GM12878 (cell line): ENCODE data around the gene ROM1. TPM values are rescaled to one million over a fixed set of nuclear protein-coding genes. Genes with fewer than 3 reads are reported as not detected.

Experiments used
- ATAC-seq: fragments of 200-7000 bp; cut with Tn5 transposase; 3 replicates; pipeline ENCODE4 v1.9.1; 2020; ENCODE audit warnings: mild to moderate bottlenecking, moderate library complexity
- BruUV-seq: library from RNA; stranded (reverse); fragments of 400-500 nt; replicated peaks from 2 replicates; lab custom pipeline; 2021; lab: Mats Ljungman, UMichigan
- CTCF ChIA-PET: fragments of 300-600 bp; sonication (Branson Sonifier 250); formaldehyde crosslinking; extraction: SDS; loops from one replicate; lab custom pipeline; 2021; ENCODE audit warnings: inconsistent platforms; lab: Yijun Ruan, JAX
- POLR2A ChIA-PET: fragments of 350-600 bp; formaldehyde crosslinking; extraction: SDS; loops from one replicate; lab custom pipeline; 2021; ENCODE audit warnings: inconsistent platforms; lab: Charles Lee
- RAD21 ChIA-PET: fragments of 300-600 bp; sonication (Branson Sonifier 250); formaldehyde crosslinking; loops from one replicate; lab custom pipeline; 2023; ENCODE audit warnings: antibody characterized with exemption; ENCODE audit not compliant: unreplicated experiment; lab: Charles Lee
- SMC1A ChIA-PET: fragments of 300-600 bp; sonication (Branson Sonifier 250); formaldehyde crosslinking; loops from one replicate; lab custom pipeline; 2023; ENCODE audit not compliant: unreplicated experiment, uncharacterized antibody; lab: Charles Lee
- DNase-seq: peaks from one replicate; pipeline ENCODE4 v3.0.0-alpha.2; 2011; ENCODE audit warnings: low read depth, low spot score
- FAIRE-seq: peaks from 3 replicates; lab custom pipeline; 2011; peaks lifted over from hg19 to GRCh38; lab: Jason Lieb, UNC
- H2AFZ ChIP-seq: 2 replicates; pipeline ENCODE4 v1.6.0; 2011; ENCODE audit warnings: low read depth, low read length, control low read depth; ENCODE audit not compliant: control insufficient read depth
- H3K27ac ChIP-seq: 2 replicates; pipeline ENCODE4 v1.5.1; 2011; ENCODE audit warnings: control low read depth; ENCODE audit not compliant: control insufficient read depth, insufficient read depth
- H3K27me3 ChIP-seq, 2 experiments: replicated peaks in 1 of 2; 2 replicates each; pipeline versions ENCODE4 v1.6.0 to v1.6.1; 2011; ENCODE audit warnings: low read length in 1 of 2; ENCODE audit not compliant: control insufficient read depth in 2 of 2, insufficient read depth in 2 of 2
- H3K36me3 ChIP-seq, 2 experiments: 2 replicates each; pipeline ENCODE4 v1.5.1; 2011; ENCODE audit warnings: low read length in 1 of 2; ENCODE audit not compliant: control insufficient read depth in 2 of 2, insufficient read depth in 2 of 2
- H3K4me1 ChIP-seq: 2 replicates; pipeline ENCODE4 v1.6.1; 2011; ENCODE audit warnings: mild to moderate bottlenecking, low read length, moderate library complexity, mixed read lengths; ENCODE audit not compliant: control insufficient read depth, insufficient read depth
- H3K4me2 ChIP-seq: 2 replicates; pipeline ENCODE4 v1.6.0; 2011; ENCODE audit warnings: control low read depth; ENCODE audit not compliant: control insufficient read depth, insufficient read depth
- H3K4me3 ChIP-seq: fragments of 200-600 bp; sonication (generic); 2 replicates; pipeline ENCODE4 v1.5.1; 2016
- H3K79me2 ChIP-seq: 2 replicates; pipeline ENCODE4 v1.6.0; 2011; ENCODE audit warnings: low read length; ENCODE audit not compliant: control insufficient read depth, insufficient read depth
- H3K9ac ChIP-seq: 2 replicates; pipeline ENCODE4 v1.8.0; 2011; ENCODE audit warnings: low read length, control low read depth, mixed read lengths; ENCODE audit not compliant: control insufficient read depth, insufficient read depth
- H3K9me3 ChIP-seq: replicated peaks from 3 replicates; pipeline ENCODE4 v1.5.1; 2011; ENCODE audit warnings: mild to moderate bottlenecking, low read length; ENCODE audit not compliant: control insufficient read depth, insufficient read depth
- H4K20me1 ChIP-seq: 2 replicates; pipeline ENCODE4 v1.6.0; 2011; ENCODE audit not compliant: control insufficient read depth, insufficient read depth
- CREB1 ChIP-seq: IDR thresholded peaks from 2 replicates; pipeline ENCODE4 v1.6.1; 2012; ENCODE audit warnings: low read depth, mild to moderate bottlenecking, inconsistent platforms
- EP300 ChIP-seq, 2 experiments: fragments of 150-350 bp in 1 of 2; IDR thresholded peaks; 2 replicates each; pipeline ENCODE4 v1.6.1; 2011 to 2012; ENCODE audit warnings: low read depth in 2 of 2, low read length in 2 of 2, borderline replicate concordance in 1 of 2, improper control_type of control experiment in 1 of 2, inconsistent platforms in 1 of 2; ENCODE audit not compliant: control insufficient read depth in 1 of 2
- HDAC6 ChIP-seq: fragments of 200-600 bp; sonication (generic); IDR thresholded peaks from one replicate; pipeline ENCODE4 v1.8.0; 2017; ENCODE audit warnings: antibody characterized with exemption; ENCODE audit not compliant: unreplicated experiment
- JUNB ChIP-seq: IDR thresholded peaks from 2 replicates; pipeline ENCODE4 v1.6.1; 2016; ENCODE audit warnings: antibody characterized with exemption, mild to moderate bottlenecking
- MYC ChIP-seq: IDR thresholded peaks from 2 replicates; pipeline ENCODE4 v1.6.1; 2011; ENCODE audit warnings: mild to moderate bottlenecking, low read length, moderate library complexity, inconsistent platforms; ENCODE audit not compliant: insufficient read depth, insufficient replicate concordance, insufficient read length, severe bottlenecking
- NRF1 ChIP-seq: conservative IDR thresholded peaks from 2 replicates; pipeline ENCODE4 v1.6.1; 2011; ENCODE audit warnings: mild to moderate bottlenecking, low read depth, low read length, improper control_type of control experiment
- RELA ChIP-seq: fragments of 450-650 bp; IDR thresholded peaks from 2 replicates; pipeline ENCODE4 v1.8.0; 2014; ENCODE audit warnings: borderline replicate concordance; ENCODE audit not compliant: partially characterized antibody
- SMARCA5 ChIP-seq: fragments of 450-650 bp; IDR thresholded peaks from 2 replicates; pipeline ENCODE4 v1.6.1; 2017; ENCODE audit warnings: mild to moderate bottlenecking
- TCF7 ChIP-seq: IDR thresholded peaks from 2 replicates; pipeline ENCODE4 v1.6.1; 2014; ENCODE audit warnings: antibody characterized with exemption, borderline replicate concordance
- ZSCAN29 ChIP-seq: fragments of 450-650 bp; IDR thresholded peaks from 2 replicates; pipeline ENCODE4 v1.6.1; 2017; ENCODE audit warnings: mild to moderate bottlenecking, moderate library complexity
- WGBS: methylation state at CpG from one replicate; pipeline ENCODE4 v1.1.6; 2016; ENCODE audit warnings: low lambda C conversion rate; ENCODE audit not compliant: insufficient replicate concordance, insufficient coverage; ENCODE audit errors: missing lambda C conversion rate; 5-methylcytosine and 5-hydroxymethylcytosine counted together
- in situ Hi-C: fragments of 300-500 bp; cut with MboI; formaldehyde crosslinking; loops from 9 replicates; pipeline ENCODE4 v1.14.3; 2018; ENCODE audit warnings: mixed read lengths
- intact Hi-C: fragments of 100-400 bp; cut with micrococcal nuclease; formaldehyde crosslinking; loops from one replicate; pipeline ENCODE4 v1.14.2; 2022; ENCODE audit not compliant: unreplicated experiment
- polyA plus RNA-seq, 11 experiments: library from polyadenylated mRNA; depleted of rRNA in 4 of 11; unstranded in 6 of 11; stranded (reverse) in 5 of 11; fragments of >200 nt; fragmentation: Nextera tagmentation in 4 of 11; fragmentation: Illumina TruSeq in 1 of 11; extraction: Ambion mirVana in 4 of 11; extraction: Trizol in 1 of 11; gene quantifications; 1 replicate in 1 of 11; 2 replicates in 10 of 11; pipeline versions ENCODE4 v1.2.1 to v1.2.3, GENCODE V29; 2011 to 2016; ENCODE audit warnings: inconsistent platforms in 2 of 11, missing spikeins in 2 of 11, low read depth in 1 of 11
- total RNA-seq, 4 experiments: library from RNA; depleted of rRNA in 3 of 4; stranded (reverse); fragments of >200 nt in 3 of 4; fragmentation: Illumina TruSeq in 1 of 4; extraction: Trizol in 1 of 4; gene quantifications; 2 replicates each; pipeline versions ENCODE4 v1.2.1 to v1.2.3, GENCODE V29; 2013 to 2021
- TF ChIP-seq, protein P1 (sequence below): fragments of 450-650 bp; IDR thresholded peaks from 2 replicates; pipeline ENCODE4 v1.6.1; 2016; ENCODE audit warnings: mild to moderate bottlenecking

ROM1 gene
- total and polyA plus RNA-seq, 10 of the 15 experiments (the other 5 are each of a cell fraction or from before 2014, with no cell fraction given), result 0.42 to 3.0 (median 1.1) TPM

DNA sequence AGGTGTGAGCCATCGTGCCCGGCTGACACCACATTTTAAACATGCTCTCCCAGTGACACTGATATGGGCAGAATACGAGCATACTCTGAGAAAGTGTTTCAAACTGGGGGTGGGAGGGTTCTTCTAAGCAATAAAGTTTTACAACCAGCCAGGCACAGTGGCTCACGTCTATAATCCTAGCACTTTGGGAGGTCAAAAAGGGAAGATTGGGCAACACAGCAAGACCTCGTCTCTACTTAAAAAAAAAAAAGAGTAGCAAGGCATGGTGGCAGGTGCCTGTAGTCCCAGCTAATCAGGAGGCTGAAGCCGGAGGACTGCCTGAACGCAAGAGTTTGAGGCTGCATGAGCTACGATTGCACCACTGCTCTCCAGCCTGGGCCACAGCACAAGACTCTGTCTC, 31.2 kb downstream of the ROM1 start:
- Histone ChIP-seq H3K9ac (no peak overlapping the region), H3K79me2 (peaks cover 37% of the 10 kb centered on the region), H3K27ac (no peak overlapping the region), H3K9me3 (no peaks in the 10 kb centered on the region), H3K4me3 (no peak overlapping the region), H3K36me3 (peaks cover 10 to 11% of the 10 kb centered on the region in 2 experiments; a peak in 3 of 4 replicates), H3K4me1 (peaks cover 4% of the 10 kb centered on the region; the same call in 1 of the 2 replicates), H2AFZ (no peak overlapping the region), H3K27me3 (no peaks in the 10 kb centered on the region), H4K20me1 (no peaks in the 10 kb centered on the region), H3K4me2 (no peak overlapping the region)
- TF ChIP-seq TCF7 (no peak), HDAC6 (no peak), MYC (no peak), JUNB (no peak)
- FAIRE-seq (no peak), ATAC-seq (no peak), DNase-seq (no peak)
- RAD21 ChIA-PET, result interaction anchor here (1.2 kb wide), 1 partner anchor 19 kb away, joined by 3 read pairs; no protein-coding TSS in a partner anchor
- BruUV-seq, result no TSS peak
- POLR2A ChIA-PET, result interaction anchor here (0.8 to 14.6 kb wide), 4 partner anchors 11 to 32 kb away, joined by 3 to 295 read pairs (median 6); partner anchors contain the start of genes B3GAT3, C11orf98, CSKMT and LBHD1
- CTCF ChIA-PET, result interaction anchor here (0.6 to 1.4 kb wide), 5 partner anchors 20 to 438 kb away, joined by 3 to 6 read pairs (median 3); partner anchors contain the start of genes C11orf98 and CSKMT
- SMC1A ChIA-PET, result interaction anchor here (0.6 to 3.1 kb wide), 4 partner anchors 11 to 24 kb away, joined by 3 to 9 read pairs (median 4); no protein-coding TSS in a partner anchor
- intact Hi-C loops (no loop called here), in situ Hi-C loops (no loop called here)
- 89% methylated on average over 7 of the region's 8 CpGs for WGBS

DNA sequence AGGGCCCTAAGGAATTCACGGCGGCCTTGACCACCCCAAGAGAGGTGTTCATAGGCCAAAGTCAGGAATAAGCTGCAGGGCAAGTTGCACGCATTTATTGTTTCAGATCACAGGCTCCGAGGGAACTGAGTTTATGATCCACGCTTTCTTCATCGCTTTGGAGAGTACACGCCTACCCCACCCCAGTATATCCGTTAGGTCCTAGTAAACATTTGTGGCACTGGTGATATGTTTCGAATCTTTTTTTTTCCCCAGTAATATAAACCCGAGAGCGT, 32.6 kb downstream of the ROM1 start:
- no TSS peak for BruUV-seq
- ATAC-seq (peak; percentile 3), DNase-seq (no peak), FAIRE-seq (no peak)
- 9% methylated on average over 11 of the region's 11 CpGs for WGBS
- ChIA-PET SMC1A (interaction anchor here (1.2 to 3.1 kb wide), 4 partner anchors 10 to 82 kb away, joined by 3 to 9 read pairs (median 4); partner anchors contain the start of genes C11orf98, CSKMT, HNRNPUL2 and TTC9C), POLR2A (interaction anchor here (1.3 to 14.6 kb wide), 6 partner anchors 11 to 82 kb away, joined by 6 to 295 read pairs (median 10); partner anchors contain the start of genes B3GAT3, C11orf98, CSKMT and HNRNPUL2), RAD21 (interaction anchor here (0.6 to 1.6 kb wide), 5 partner anchors 19 to 222 kb away, joined by 3 to 9 read pairs (median 3); partner anchors contain the start of genes B3GAT3, C11orf98, CSKMT and LBHD1), CTCF (interaction anchor here (0.8 to 1.6 kb wide), 5 partner anchors 19 to 54 kb away, joined by 3 to 7 read pairs (median 5); partner anchors contain the start of genes C11orf98, CSKMT and TUT1)
- Histone ChIP-seq H3K9me3 (no peaks in the 10 kb centered on the region), H3K4me1 (peaks cover 4% of the 10 kb centered on the region; the same call in 1 of the 2 replicates), H3K4me2 (peak overlapping the region; percentile 93), H4K20me1 (no peaks in the 10 kb centered on the region; the same call in 1 of the 2 replicates), H2AFZ (no peak overlapping the region; the same call in 1 of the 2 replicates), H3K36me3 (peaks cover 10 to 13% of the 10 kb centered on the region in 2 experiments; a peak in 3 of 4 replicates), H3K9ac (peak overlapping the region; percentile 98), H3K27me3 (no peaks in the 10 kb centered on the region), H3K27ac (peak overlapping the region; percentile 93), H3K79me2 (peaks cover 37% of the 10 kb centered on the region), H3K4me3 (peak overlapping the region; percentile 98)
- in situ Hi-C loops (no loop called here), intact Hi-C loops (no loop called here)
- no peak for TF ChIP-seq SMARCA5
- no peak for TF ChIP-seq CREB1
- no peak for TF ChIP-seq EP300 (IDR thresholded peaks at IDR 0.05; ENCODE audit: borderline replicate concordance in 1 of 2, control insufficient read depth in 1 of 2, low read depth in 2 of 2, low read length in 2 of 2)
- no peak for TF ChIP-seq ZSCAN29
- TF ChIP-seq, protein P1, sequence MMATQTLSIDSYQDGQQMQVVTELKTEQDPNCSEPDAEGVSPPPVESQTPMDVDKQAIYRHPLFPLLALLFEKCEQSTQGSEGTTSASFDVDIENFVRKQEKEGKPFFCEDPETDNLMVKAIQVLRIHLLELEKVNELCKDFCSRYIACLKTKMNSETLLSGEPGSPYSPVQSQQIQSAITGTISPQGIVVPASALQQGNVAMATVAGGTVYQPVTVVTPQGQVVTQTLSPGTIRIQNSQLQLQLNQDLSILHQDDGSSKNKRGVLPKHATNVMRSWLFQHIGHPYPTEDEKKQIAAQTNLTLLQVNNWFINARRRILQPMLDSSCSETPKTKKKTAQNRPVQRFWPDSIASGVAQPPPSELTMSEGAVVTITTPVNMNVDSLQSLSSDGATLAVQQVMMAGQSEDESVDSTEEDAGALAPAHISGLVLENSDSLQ, result no peak
- TF ChIP-seq NRF1, result no peak
- TF ChIP-seq RELA, result no peak
